ENCODE data around the gene ALK.

- TF ChIP-seq YY1 (IDR thresholded peaks at IDR 0.05; ENCODE audit: insufficient read depth, insufficient read length): no peak
- TF ChIP-seq ZNF274 (IDR thresholded peaks at IDR 0.05; ENCODE audit: low read depth, low read length): no peak
These were observed 465.0 kb downstream of the ALK start for GRCh38 chr2:29456429-29456828.

All from NT2/D1 (cell line).